Natural killer cell treated with Interleukin-12 subunit alpha and Interleukin-12 subunit beta and Interleukin-15 and Interleukin-18, amount 100 ng/mL, for 72 hours (primary cell): ENCODE results near the gene GNE. TPM values are rescaled to one million over a fixed set of nuclear protein-coding genes. Genes with fewer than 3 reads are reported as not detected.
"Not testable (repeated sequence)": the region's sequence is repeated elsewhere in the genome, so short reads cannot be mapped to it uniquely, and the experiment has no call there.

Experiments used
- ATAC-seq, 2 donors: fragments of 150-1000 bp; cut with Tn5 transposase in 1 of 2; sonication (Bioruptor Pico), chemical (Tn5 transposase) in 1 of 2; 2 replicates each; pipeline ENCODE4 v1.10.0; 2021
- DNase-seq: peaks from one replicate; pipeline ENCODE4 v3.0.0; 2022; ENCODE audit warnings: low spot score
- H3K27ac Mint-ChIP-seq, 2 donors: 1 replicate in 1 of 2; 2 replicates in 1 of 2; pipeline ENCODE4 v1.8.0; 2022; ENCODE audit warnings: mixed read lengths in 2 of 2, mild to moderate bottlenecking in 1 of 2, moderate library complexity in 1 of 2
- H3K27me3 Mint-ChIP-seq, 2 donors: 1 replicate in 1 of 2; 2 replicates in 1 of 2; pipeline ENCODE4 v1.8.0; 2022; ENCODE audit warnings: mixed read lengths in 2 of 2
- H3K36me3 Mint-ChIP-seq: one replicate; pipeline ENCODE4 v1.8.0; 2022; ENCODE audit warnings: mixed read lengths
- H3K4me1 Mint-ChIP-seq, 2 donors: 1 replicate in 1 of 2; 2 replicates in 1 of 2; pipeline ENCODE4 v1.8.0; 2022; ENCODE audit warnings: low read depth in 2 of 2, mixed read lengths in 2 of 2, mild to moderate bottlenecking in 1 of 2
- H3K4me3 Mint-ChIP-seq: one replicate; pipeline ENCODE4 v1.8.0; 2022; ENCODE audit warnings: mixed read lengths
- H3K9me3 Mint-ChIP-seq: 2 replicates; pipeline ENCODE4 v1.8.0; 2022; ENCODE audit warnings: mixed read lengths
- total RNA-seq, 2 donors: library from RNA; stranded (reverse); gene quantifications; one replicate each; pipeline ENCODE4 v1.2.3, GENCODE V29; 2022

The GNE gene
- total RNA-seq, 2 donors from 2014 or later = 22.9 to 23.3 TPM

DNA sequence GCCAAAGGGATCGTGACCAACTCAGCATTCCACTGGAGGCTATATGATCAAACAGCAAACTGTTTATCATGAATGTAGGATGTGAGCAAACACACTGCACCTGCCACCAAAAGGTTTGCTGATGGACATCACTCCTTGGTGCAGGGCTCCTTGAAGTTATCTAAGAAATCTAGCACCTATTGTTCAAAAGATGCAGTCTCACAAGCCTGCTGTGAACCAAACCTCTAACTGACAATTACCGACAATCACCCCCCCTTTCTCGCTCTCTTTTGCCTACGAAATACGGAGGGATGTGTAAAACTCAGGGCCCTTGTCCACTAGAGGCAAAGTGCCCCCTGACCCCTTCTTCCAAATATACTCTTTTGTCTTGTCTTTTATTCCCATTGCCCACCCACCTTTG is 70.0 kb downstream of the GNE start:
- Mint-ChIP-seq H3K9me3 (no peaks in the 10 kb centered on the region), H3K27me3 (no peaks in the 10 kb centered on the region), H3K4me3 (peak overlapping the region; percentile 9), H3K4me1 (peaks cover 40 to 48% of the 10 kb centered on the region in 2 donors), H3K27ac (peak overlapping the region; percentile 53 to 96), H3K36me3 (peaks cover 7% of the 10 kb centered on the region)
- ATAC-seq (no peak), DNase-seq (no peak)

DNA sequence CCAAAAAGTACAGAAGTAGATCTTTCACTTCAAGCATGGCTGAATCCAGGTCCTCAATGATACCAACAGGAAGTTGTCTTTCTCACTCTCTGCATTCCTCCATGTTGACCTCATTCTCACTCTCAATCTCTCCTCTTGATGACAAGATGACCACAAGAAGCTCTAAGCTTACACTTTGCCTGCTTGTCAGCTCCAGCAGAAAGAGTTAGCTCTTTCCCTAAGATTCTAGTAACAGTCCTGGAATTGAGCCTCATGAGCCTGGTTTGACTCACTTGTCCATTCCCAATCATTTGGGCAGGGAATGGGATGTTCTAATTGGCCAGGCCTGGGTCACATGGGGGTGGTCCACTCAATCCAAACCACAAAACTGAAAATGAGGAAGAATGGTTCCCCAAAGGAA is 70.8 kb downstream of the GNE start:
- Mint-ChIP-seq H3K27ac (peak overlapping the region; percentile 53 to 96), H3K9me3 (no peaks in the 10 kb centered on the region), H3K4me1 (peaks cover 34 to 40% of the 10 kb centered on the region in 2 donors), H3K4me3 (peak overlapping the region; percentile 18), H3K36me3 (peaks cover 7% of the 10 kb centered on the region), H3K27me3 (no peaks in the 10 kb centered on the region)
- DNase-seq (no peak), ATAC-seq (no peak)

DNA sequence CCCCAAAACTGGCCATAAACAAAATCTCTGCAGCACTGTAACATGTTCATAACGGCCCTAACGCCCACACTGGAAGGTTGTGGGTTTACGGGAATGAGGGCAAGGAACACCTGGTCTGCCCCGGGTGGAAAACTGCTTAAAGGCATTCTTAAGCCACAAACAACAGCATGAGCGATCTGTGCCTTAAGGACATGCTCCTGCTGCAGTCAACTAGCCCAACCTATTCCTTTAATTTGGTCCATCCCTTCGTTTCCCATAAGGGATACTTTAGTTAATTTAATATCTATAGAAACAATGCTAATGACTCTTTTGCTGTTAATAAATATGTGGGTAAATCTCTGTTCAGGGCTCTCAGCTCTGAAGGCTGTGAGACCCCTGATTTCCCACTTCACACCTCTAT is 78.0 kb downstream of the GNE start:
- not testable (repeated sequence) for H3K9me3 Mint-ChIP-seq, H3K4me3 Mint-ChIP-seq, H3K36me3 Mint-ChIP-seq, ATAC-seq, H3K27ac Mint-ChIP-seq, DNase-seq, H3K27me3 Mint-ChIP-seq, H3K4me1 Mint-ChIP-seq

DNA sequence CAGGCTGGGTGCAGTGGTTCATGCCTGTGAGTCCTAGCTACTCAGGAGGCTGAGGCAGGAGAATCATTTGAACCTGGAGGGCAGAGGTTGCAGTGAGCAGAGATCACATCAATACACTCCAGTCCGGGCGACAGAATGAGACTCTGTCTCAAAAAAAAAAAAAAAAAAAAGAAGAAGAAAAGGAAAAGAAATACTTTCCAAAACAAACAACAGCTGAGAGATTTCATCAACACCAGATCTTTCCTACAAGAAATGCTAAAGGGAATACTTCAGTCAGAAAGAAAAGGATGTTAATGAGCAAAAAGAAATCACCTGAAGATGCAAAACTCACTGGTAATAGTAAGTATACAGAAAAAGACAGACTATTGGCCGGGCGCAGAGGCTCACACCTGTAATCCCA is 80.7 kb downstream of the GNE start:
- Mint-ChIP-seq H3K27ac (no peak overlapping the region), H3K36me3 (no peaks in the 10 kb centered on the region), H3K4me3 (no peak overlapping the region), H3K4me1 (no peaks in the 10 kb centered on the region), H3K27me3 (peaks cover 5% of the 10 kb centered on the region in 2 donors), H3K9me3 (no peaks in the 10 kb centered on the region)
- ATAC-seq (no peak), DNase-seq (no peak)

DNA sequence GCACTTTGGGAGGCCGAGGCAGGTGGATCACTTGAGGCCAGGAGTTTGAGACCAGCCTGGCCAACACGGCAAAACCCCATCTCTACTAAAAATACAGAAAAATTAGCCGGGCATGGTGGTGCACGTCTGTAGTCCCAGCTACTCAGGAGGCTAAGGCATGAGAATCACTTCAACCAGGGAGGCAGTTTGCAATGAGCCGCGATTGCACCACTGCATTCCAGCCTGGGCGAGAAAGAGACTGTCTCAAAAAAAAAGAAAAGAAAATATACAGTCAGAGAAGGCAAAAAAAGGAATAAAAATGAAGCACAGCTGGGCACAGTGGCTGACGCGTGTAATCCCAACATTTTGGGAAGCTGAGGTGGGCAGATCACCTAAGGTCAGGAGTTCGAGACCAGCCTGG is 81.8 kb downstream of the GNE start:
- not testable (repeated sequence) for H3K36me3 Mint-ChIP-seq, H3K27me3 Mint-ChIP-seq, DNase-seq, H3K4me3 Mint-ChIP-seq, H3K4me1 Mint-ChIP-seq, H3K9me3 Mint-ChIP-seq, H3K27ac Mint-ChIP-seq, ATAC-seq

DNA sequence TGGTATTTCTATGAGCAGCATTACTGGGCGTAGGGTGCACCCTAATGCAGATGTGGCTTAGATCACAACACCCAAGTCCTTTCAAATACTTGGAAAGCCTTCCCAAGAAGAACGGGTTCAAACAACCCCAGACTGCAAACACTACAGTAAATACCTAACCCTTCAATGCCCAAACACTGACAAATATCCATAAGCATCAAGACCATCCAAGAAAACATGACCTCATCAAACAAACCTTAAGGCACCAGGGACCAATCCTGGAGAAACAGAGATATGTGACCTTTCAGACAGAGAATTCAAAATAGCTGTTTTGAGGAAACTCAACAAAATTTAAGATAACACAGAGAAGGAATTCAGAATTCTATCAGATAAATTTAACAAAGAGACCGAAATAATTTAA is 83.0 kb downstream of the GNE start:
- H3K9me3 Mint-ChIP-seq, H3K27me3 Mint-ChIP-seq, H3K4me1 Mint-ChIP-seq, H3K4me3 Mint-ChIP-seq, H3K36me3 Mint-ChIP-seq, H3K27ac Mint-ChIP-seq, DNase-seq, ATAC-seq: not testable (repeated sequence)

DNA sequence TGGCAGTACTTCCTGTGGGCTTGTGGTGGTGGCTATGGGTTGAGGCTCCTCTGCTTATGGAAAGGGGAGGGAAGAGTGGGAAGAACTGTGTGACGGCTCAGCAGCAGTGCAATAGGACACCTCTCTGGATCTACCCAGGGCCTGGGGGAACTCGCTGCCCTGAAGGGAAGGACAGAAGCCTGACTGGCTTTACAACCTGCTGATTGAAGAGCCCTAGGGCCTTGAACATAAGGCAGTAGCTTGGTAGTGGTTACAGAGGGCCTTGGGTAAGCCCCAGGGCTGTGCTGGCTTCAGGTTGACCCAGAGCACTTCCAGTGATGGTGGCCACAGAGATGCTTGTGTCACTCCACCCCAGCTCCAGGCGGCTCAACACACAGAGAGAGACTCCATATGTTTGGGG is 83.5 kb downstream of the GNE start:
- no peak overlapping the region for H3K4me3 Mint-ChIP-seq
- H3K9me3 Mint-ChIP-seq = no peaks in the 10 kb centered on the region
- H3K27ac Mint-ChIP-seq = no peak overlapping the region
- no peaks in the 10 kb centered on the region for H3K4me1 Mint-ChIP-seq
- H3K27me3 Mint-ChIP-seq = peaks cover 5 to 8% of the 10 kb centered on the region in 2 donors
- ATAC-seq (no peak), DNase-seq (no peak)
- H3K36me3 Mint-ChIP-seq = no peaks in the 10 kb centered on the region

DNA sequence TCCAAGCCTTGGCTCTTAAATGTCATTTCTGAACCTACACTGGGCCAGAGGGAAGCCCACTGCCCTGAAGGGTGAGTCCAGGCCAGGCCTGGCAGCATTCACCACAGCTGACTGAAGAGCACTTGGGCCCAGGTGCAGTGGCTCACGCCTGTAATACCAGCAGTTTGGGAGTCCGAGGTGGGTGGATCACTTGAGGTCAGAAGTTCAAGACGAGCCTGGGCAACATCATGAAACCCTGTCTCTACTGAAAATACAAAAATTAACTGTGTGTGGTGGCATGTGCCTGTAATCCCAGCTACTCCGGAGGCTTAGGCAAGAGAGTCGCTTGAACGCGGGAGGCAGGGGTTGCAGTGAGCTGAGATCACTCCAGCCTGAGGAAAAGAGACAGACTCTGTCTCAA is 84.0 kb downstream of the GNE start:
- no peak for DNase-seq
- Mint-ChIP-seq H3K4me1 (no peaks in the 10 kb centered on the region), H3K9me3 (no peaks in the 10 kb centered on the region), H3K27me3 (peaks cover 5 to 9% of the 10 kb centered on the region in 2 donors), H3K36me3 (no peaks in the 10 kb centered on the region), H3K27ac (no peak overlapping the region), H3K4me3 (no peak overlapping the region)
- ATAC-seq = no peak

DNA sequence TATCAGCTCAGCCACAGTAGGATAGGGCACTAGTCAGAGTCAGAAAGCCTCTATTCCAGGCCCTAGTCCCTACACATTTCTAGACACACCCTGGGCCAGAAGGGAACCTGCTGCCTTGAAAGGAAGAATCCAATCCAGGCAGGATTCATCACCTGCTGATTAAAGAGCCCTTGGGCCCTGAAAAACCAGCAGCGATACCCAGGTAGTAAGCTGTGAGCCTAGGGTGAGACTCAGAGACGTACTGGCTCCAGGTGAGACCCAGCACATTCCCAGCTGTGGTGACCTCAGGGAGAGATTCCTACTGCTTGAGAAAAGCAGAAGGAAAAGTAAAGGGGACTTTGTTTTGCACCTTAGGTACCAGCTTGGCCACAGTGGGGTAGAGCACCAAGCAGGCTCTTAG is 84.4 kb downstream of the GNE start:
- no peak for DNase-seq
- no peaks in the 10 kb centered on the region for H3K4me1 Mint-ChIP-seq
- no peaks in the 10 kb centered on the region for H3K9me3 Mint-ChIP-seq
- H3K27ac Mint-ChIP-seq = no peak overlapping the region
- no peaks in the 10 kb centered on the region for H3K36me3 Mint-ChIP-seq
- no peak overlapping the region for H3K4me3 Mint-ChIP-seq
- peaks cover 5 to 6% of the 10 kb centered on the region in 2 donors for H3K27me3 Mint-ChIP-seq
- ATAC-seq = no peak

DNA sequence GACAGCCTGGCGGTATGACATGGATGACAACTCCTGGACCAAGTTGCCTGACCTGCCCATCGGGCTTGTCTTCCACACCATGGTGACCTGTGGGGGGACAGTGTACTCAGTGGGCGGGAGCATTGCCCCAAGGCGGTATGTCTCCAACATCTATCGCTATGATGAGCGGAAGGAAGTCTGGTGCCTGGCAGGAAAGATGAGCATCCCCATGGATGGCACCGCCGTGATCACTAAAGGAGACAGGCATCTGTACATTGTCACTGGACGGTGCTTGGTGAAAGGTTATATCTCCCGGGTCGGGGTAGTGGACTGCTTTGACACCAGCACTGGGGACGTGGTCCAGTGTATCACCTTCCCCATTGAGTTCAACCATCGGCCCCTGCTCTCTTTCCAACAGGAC is 87.7 kb downstream of the GNE start:
- peaks cover 0 to 6% of the 10 kb centered on the region in 2 donors for H3K27me3 Mint-ChIP-seq
- H3K4me1 Mint-ChIP-seq = peaks cover 0 to 5% of the 10 kb centered on the region in 2 donors
- DNase-seq (no peak), ATAC-seq (no peak)
- H3K27ac Mint-ChIP-seq = no peak overlapping the region
- no peak overlapping the region for H3K4me3 Mint-ChIP-seq
- H3K9me3 Mint-ChIP-seq = no peaks in the 10 kb centered on the region
- no peaks in the 10 kb centered on the region for H3K36me3 Mint-ChIP-seq

DNA sequence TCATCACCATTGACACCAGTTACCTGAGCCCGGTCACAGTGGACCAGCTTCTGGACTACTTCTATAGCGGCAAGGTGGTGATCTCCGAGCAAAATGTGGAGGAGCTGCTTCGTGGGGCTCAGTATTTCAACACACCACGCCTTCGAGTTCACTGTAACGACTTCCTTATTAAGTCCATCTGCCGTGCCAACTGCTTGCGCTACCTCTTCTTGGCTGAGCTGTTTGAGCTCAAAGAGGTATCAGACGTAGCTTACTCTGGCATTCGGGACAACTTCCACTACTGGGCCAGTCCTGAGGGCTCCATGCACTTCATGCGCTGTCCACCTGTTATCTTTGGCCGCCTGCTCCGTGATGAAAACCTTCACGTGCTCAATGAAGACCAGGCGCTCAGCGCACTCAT is 88.5 kb downstream of the GNE start:
- peaks cover 0 to 5% of the 10 kb centered on the region in 2 donors for H3K4me1 Mint-ChIP-seq
- H3K4me3 Mint-ChIP-seq = no peak overlapping the region
- H3K9me3 Mint-ChIP-seq = no peaks in the 10 kb centered on the region
- H3K27me3 Mint-ChIP-seq = peaks cover 0 to 6% of the 10 kb centered on the region in 2 donors
- ATAC-seq = no peak
- no peak for DNase-seq
- H3K27ac Mint-ChIP-seq = no peak overlapping the region
- H3K36me3 Mint-ChIP-seq = no peaks in the 10 kb centered on the region

DNA sequence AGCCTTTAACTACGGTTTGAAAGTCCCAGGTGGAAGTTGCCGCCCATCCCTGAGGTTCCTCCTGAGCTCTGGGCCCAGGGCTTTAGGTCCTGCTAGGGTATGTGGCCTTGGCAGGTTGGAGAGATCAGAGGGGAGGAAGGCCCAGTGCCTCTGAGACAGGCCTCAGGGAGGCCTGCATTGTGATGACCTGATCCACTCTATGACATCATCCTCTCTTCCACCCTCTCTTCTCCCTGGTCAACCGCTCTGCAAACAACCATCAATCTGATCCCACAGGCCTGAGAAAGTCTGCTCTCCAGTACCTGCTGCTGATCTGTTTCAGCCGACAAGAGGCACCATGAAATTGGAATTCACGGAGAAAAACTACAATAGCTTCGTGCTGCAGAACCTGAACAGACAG is 89.1 kb downstream of the GNE start, which contains the start of gene CCIN:
TSS of gene CCIN (plus strand) at position 223 of the 400 bp plus-strand sequence. CDS start at position 338, 115 bp downstream.
- peaks cover 0 to 5% of the 10 kb centered on the region in 2 donors for H3K4me1 Mint-ChIP-seq
- no peak within 1 kb of the TSS for H3K4me3 Mint-ChIP-seq

DNA sequence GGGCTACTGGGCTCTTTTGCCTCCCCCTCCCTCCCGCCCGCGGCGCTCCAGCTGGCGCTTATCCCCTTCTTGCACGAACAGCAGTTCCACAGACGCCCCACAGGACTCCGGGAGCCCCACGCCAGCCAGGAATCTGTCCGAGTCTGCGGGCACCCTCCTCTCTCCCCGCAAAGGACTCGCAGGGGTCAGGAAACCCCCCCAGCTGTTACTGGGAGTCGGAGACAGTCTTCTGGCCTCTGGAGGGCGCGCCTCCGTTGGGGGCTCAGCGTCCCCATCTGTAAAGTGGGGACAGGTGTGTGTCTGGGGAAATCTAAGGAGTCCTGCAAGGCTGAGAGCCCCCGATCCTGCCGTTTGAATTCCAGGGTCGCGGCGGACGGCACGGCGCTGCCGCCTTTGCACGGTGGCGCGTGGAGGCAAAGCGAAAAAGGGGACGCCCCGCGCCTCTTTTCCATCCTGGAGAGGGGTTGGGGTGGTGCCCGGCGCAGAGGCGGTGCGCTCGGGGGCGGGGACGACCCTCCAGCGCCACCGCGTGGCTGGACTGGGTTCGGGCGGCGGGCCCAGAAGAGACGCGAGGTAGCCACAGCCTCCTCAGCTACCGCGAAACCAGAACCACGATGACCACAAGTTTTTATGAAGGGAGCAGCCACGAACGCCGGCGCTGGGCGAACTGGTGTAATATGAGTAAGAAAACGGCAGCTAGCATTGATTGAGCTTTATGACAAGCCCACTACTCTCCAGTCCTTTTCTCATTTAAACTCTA is 91.9 kb downstream of the GNE start:
- no peaks in the 10 kb centered on the region for H3K9me3 Mint-ChIP-seq
- H3K27ac Mint-ChIP-seq = no peak overlapping the region
- H3K4me3 Mint-ChIP-seq = peak overlapping the region; percentile 66
- DNase-seq (peak; percentile 89), ATAC-seq (peak; percentile 97 to 99)
- H3K27me3 Mint-ChIP-seq = peaks cover 0 to 4% of the 10 kb centered on the region in 2 donors
- H3K4me1 Mint-ChIP-seq = peaks cover under 1 to 5% of the 10 kb centered on the region in 2 donors
- no peaks in the 10 kb centered on the region for H3K36me3 Mint-ChIP-seq

More for the DNA sequence above, 89.1 kb downstream of the GNE start, which contains the start of gene CCIN:
- no peaks in the 10 kb centered on the region for H3K36me3 Mint-ChIP-seq
- no peaks in the 10 kb centered on the region for H3K9me3 Mint-ChIP-seq
- ATAC-seq = no peak
- peaks cover 0 to 6% of the 10 kb centered on the region in 2 donors for H3K27me3 Mint-ChIP-seq
- DNase-seq = no peak
- H3K27ac Mint-ChIP-seq = no peak within 1 kb of the TSS

DNA sequence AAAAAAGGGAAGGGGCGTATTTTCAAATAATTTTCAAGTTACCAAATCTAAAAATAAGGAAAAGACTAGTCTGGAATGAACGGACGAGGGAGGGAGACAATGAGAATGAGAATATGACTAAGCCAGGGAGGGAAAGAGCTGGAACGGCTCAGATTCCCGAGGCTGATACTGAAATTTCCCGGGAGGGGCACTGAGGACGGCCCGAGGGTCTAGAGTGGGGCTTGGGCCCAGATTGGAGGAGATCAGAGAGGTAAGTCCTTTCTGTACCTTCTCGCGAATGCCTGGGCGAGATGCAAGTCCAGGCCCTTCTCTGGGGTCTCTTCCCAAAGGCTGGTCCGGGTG is 92.5 kb downstream of the GNE start:
- Mint-ChIP-seq H3K4me3 (peak overlapping the region; percentile 42), H3K4me1 (peaks cover 5 to 6% of the 10 kb centered on the region in 2 donors), H3K27ac (peak overlapping the region in 1 of 2 donors; percentile 33), H3K27me3 (peaks cover 0 to 4% of the 10 kb centered on the region in 2 donors), H3K36me3 (no peaks in the 10 kb centered on the region), H3K9me3 (no peaks in the 10 kb centered on the region)
- no peak for DNase-seq
- no peak for ATAC-seq

DNA sequence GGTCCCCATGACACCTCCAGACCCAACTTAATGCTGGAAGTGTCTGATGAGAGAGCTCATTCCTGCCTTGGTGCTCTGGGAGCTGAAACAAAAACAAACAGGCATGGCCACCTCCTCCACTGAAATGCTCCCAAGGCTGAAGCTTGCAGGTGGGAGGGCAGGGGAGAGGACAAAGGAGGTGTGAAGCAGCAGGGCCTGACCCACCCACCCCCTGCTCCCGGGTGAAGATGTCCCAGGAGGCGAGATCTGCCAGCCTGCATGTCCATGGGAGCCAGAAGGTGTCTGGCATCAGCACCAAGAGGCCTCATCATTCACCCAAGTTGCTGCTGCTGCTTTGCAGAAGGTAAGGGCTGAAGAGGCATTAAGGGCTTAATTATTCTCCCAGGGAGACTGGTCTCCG is 93.3 kb downstream of the GNE start:
- DNase-seq = no peak
- Mint-ChIP-seq H3K27me3 (peaks cover 0 to 4% of the 10 kb centered on the region in 2 donors), H3K36me3 (no peaks in the 10 kb centered on the region), H3K9me3 (no peaks in the 10 kb centered on the region), H3K4me3 (peak overlapping the region; percentile 42), H3K4me1 (peaks cover 6 to 9% of the 10 kb centered on the region in 2 donors), H3K27ac (no peak overlapping the region)
- no peak for ATAC-seq
